ENCODE results near the gene RNFT2.

RNFT2 gene

GRCh38 chr12:116712458-116713303, 25.4 kb upstream of the RNFT2 start:
- no peak overlapping the region for H3K4me3 ChIP-seq (ENCODE audit: low read depth, low read length)
- H3K9ac ChIP-seq (ENCODE audit: low read length): no peak overlapping the region
- H3K27ac ChIP-seq (ENCODE audit: low read depth, low read length): no peak overlapping the region
- peaks cover 22% of the 10 kb centered on the region for H3K27me3 ChIP-seq (ENCODE audit: control insufficient read depth, insufficient read depth, low read length)
- no peaks in the 10 kb centered on the region for H3K9me3 ChIP-seq (ENCODE audit: control insufficient read depth, insufficient read depth, low read depth, low read length)
- peaks cover 13% of the 10 kb centered on the region for H3K4me1 ChIP-seq (ENCODE audit: control insufficient read depth, insufficient read depth, low read length)
- peaks cover 32% of the 10 kb centered on the region for H3K36me3 ChIP-seq (ENCODE audit: control insufficient read depth, insufficient read depth, low read length)

- Histone ChIP-seq H3K27ac (ENCODE audit: low read depth, low read length) (no peak overlapping the region), H3K9ac (ENCODE audit: low read length) (no peak overlapping the region), H3K9me3 (ENCODE audit: control insufficient read depth, insufficient read depth, low read depth, low read length) (no peaks in the 10 kb centered on the region), H3K4me1 (ENCODE audit: control insufficient read depth, insufficient read depth, low read length) (peaks cover 21% of the 10 kb centered on the region), H3K4me3 (ENCODE audit: low read depth, low read length) (no peak overlapping the region), H3K36me3 (ENCODE audit: control insufficient read depth, insufficient read depth, low read length) (peaks cover 32% of the 10 kb centered on the region), H3K27me3 (ENCODE audit: control insufficient read depth, insufficient read depth, low read length) (peaks cover 19% of the 10 kb centered on the region)
Measured at GRCh38 chr12:116713527-116713926, 24.6 kb upstream of the RNFT2 start.

DNA sequence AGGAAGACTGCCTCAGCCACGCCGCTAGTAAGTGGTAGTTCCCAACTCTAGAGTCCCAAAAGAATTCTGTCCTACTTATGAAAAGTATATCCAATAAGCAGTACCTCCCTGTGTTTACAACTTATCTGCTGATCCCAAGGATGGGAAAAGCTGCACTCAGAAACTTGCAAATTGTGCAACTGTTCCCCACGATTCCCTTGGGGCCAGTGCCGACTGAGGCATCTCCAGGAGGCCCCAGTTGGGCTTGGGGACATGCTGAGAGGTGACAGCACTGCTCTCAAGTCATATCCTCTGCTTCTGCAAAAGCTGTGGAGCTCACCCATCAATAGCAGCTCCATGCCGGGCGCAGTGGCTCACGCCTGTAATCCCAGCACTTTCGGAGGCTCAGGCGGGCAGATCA, 23.9 kb upstream of the RNFT2 start:
- no peak overlapping the region for H3K4me3 ChIP-seq (ENCODE audit: low read depth, low read length)
- H3K9me3 ChIP-seq (ENCODE audit: control insufficient read depth, insufficient read depth, low read depth, low read length): no peaks in the 10 kb centered on the region
- peaks cover 12% of the 10 kb centered on the region for H3K27me3 ChIP-seq (ENCODE audit: control insufficient read depth, insufficient read depth, low read length)
- H3K36me3 ChIP-seq (ENCODE audit: control insufficient read depth, insufficient read depth, low read length): peaks cover 32% of the 10 kb centered on the region
- H3K27ac ChIP-seq (ENCODE audit: low read depth, low read length): no peak overlapping the region
- H3K4me1 ChIP-seq (ENCODE audit: control insufficient read depth, insufficient read depth, low read length): peaks cover 25% of the 10 kb centered on the region
- H3K9ac ChIP-seq (ENCODE audit: low read length): no peak overlapping the region

DNA sequence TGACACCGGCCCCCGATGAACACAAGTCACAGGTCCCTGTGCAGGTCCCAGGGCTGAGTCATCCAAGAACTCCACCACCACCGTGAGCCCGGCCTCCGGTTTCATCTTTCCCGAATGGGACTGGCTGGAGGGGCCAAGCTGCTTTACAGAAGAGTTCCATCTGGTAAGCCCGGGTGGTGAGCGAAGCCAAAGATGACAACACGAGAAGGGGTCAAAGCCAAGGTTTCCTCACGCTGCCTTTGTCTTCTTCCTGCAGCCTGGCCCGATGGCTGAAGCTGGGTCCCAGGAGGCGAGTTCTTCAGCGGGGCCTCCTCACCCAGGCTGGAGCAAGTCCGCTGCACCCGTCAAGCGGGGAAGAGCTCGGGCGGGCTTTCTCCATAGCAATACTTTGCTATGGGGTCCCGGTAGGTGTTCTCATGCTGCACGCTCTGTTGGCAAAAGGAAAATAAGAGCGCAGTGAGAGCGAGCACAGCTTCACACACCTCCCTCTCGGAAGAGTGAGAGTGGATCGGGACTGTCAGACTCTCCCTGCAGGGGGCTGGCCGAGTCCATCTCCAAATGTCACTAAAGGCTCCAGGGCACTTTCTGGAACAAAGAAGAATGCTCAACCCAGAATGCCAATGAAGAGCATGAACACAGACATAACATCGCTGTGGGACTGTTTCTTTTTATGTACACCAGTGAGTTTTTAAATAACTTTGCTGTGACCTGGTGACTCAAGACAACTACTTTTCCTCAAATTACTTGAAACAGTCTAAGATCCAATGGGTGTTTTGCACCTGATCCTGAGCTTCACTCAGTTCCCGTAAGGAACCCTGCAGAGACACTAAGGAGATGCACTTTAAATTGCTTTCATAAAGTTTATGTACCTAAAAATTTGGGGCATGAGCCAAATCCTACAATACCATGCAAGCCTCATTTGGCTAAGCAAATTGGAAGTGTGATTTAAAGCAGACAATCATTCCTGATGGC, 20.4 kb upstream of the RNFT2 start:
- Histone ChIP-seq H3K9ac (ENCODE audit: low read length) (no peak overlapping the region), H3K4me1 (ENCODE audit: control insufficient read depth, insufficient read depth, low read length) (peaks cover 22% of the 10 kb centered on the region), H3K4me3 (ENCODE audit: low read depth, low read length) (no peak overlapping the region), H3K27me3 (ENCODE audit: control insufficient read depth, insufficient read depth, low read length) (no peaks in the 10 kb centered on the region), H3K9me3 (ENCODE audit: control insufficient read depth, insufficient read depth, low read depth, low read length) (no peaks in the 10 kb centered on the region), H3K36me3 (ENCODE audit: control insufficient read depth, insufficient read depth, low read length) (peaks cover 50% of the 10 kb centered on the region), H3K27ac (ENCODE audit: low read depth, low read length) (no peak overlapping the region)

GRCh38 chr12:116718655-116719454, 19.3 kb upstream of the RNFT2 start:
- Histone ChIP-seq H3K4me1 (ENCODE audit: control insufficient read depth, insufficient read depth, low read length) (peaks cover 22% of the 10 kb centered on the region), H3K27ac (ENCODE audit: low read depth, low read length) (peak overlapping the region; percentile 51; the same call in 1 of the 2 replicates), H3K9me3 (ENCODE audit: control insufficient read depth, insufficient read depth, low read depth, low read length) (no peaks in the 10 kb centered on the region), H3K4me3 (ENCODE audit: low read depth, low read length) (no peak overlapping the region), H3K36me3 (ENCODE audit: control insufficient read depth, insufficient read depth, low read length) (peaks cover 54% of the 10 kb centered on the region), H3K27me3 (ENCODE audit: control insufficient read depth, insufficient read depth, low read length) (no peaks in the 10 kb centered on the region), H3K9ac (ENCODE audit: low read length) (no peak overlapping the region)

DNA sequence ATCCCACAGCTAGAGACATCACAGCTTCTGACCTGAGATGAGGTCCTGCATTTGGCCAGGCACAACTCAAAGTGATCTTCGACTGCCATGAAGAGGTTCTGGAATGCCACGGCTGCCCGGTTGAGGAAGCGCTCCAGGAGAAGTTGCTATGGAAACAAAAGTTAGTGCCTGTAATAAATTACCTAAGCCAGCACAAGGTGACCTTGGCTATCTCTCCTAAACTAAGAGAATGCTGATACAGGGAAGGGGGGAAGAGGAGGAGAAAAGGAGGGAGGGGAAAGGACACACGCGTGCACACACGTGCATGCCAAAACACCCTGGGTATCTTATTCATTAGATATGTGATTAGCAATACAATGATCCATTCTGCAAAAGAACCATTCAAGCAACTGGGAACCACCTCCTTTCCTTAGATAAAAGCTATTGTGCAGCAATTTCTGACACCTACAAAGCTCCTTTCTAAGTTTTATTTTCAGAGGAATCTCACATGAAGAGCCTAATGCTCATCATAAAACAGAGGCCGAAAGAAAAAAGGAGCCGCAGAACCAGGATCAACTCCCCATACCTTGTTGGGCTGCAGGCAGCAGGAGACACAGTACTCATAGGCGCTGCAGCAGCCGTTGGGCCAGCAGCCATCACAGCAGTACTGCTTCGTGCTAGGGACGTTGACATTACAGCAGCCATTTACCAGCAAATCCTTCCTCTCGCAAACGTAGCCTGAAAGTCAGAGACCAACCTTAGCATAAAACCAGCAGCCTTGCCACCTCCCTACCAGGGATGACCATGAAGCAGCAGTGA, 18.2 kb upstream of the RNFT2 start:
- peaks cover 50% of the 10 kb centered on the region for H3K36me3 ChIP-seq (ENCODE audit: control insufficient read depth, insufficient read depth, low read length)
- H3K27ac ChIP-seq (ENCODE audit: low read depth, low read length): no peak overlapping the region
- H3K4me1 ChIP-seq (ENCODE audit: control insufficient read depth, insufficient read depth, low read length): peaks cover 22% of the 10 kb centered on the region

GRCh38 chr12:116722245-116722644, 15.9 kb upstream of the RNFT2 start:
- H3K9me3 ChIP-seq (ENCODE audit: control insufficient read depth, insufficient read depth, low read depth, low read length): no peaks in the 10 kb centered on the region
- no peaks in the 10 kb centered on the region for H3K27me3 ChIP-seq (ENCODE audit: control insufficient read depth, insufficient read depth, low read length)
- H3K4me3 ChIP-seq (ENCODE audit: low read depth, low read length): no peak overlapping the region
- H3K4me1 ChIP-seq (ENCODE audit: control insufficient read depth, insufficient read depth, low read length): peaks cover 30% of the 10 kb centered on the region
- peaks cover 28% of the 10 kb centered on the region for H3K36me3 ChIP-seq (ENCODE audit: control insufficient read depth, insufficient read depth, low read length)
- H3K27ac ChIP-seq (ENCODE audit: low read depth, low read length): no peak overlapping the region
- H3K9ac ChIP-seq (ENCODE audit: low read length): no peak overlapping the region

More for the DNA sequence above, 18.2 kb upstream of the RNFT2 start:
- Histone ChIP-seq H3K4me3 (ENCODE audit: low read depth, low read length) (no peak overlapping the region), H3K27me3 (ENCODE audit: control insufficient read depth, insufficient read depth, low read length) (no peaks in the 10 kb centered on the region), H3K9ac (ENCODE audit: low read length) (no peak overlapping the region), H3K9me3 (ENCODE audit: control insufficient read depth, insufficient read depth, low read depth, low read length) (no peaks in the 10 kb centered on the region)

GRCh38 chr12:116726694-116727093, 11.4 kb upstream of the RNFT2 start:
- Histone ChIP-seq H3K36me3 (ENCODE audit: control insufficient read depth, insufficient read depth, low read length) (peaks cover 13% of the 10 kb centered on the region; the same call in 1 of the 2 replicates), H3K27me3 (ENCODE audit: control insufficient read depth, insufficient read depth, low read length) (no peaks in the 10 kb centered on the region), H3K4me1 (ENCODE audit: control insufficient read depth, insufficient read depth, low read length) (peaks cover 7% of the 10 kb centered on the region; the same call in 1 of the 2 replicates), H3K9me3 (ENCODE audit: control insufficient read depth, insufficient read depth, low read depth, low read length) (no peaks in the 10 kb centered on the region), H3K27ac (ENCODE audit: low read depth, low read length) (no peak overlapping the region), H3K9ac (ENCODE audit: low read length) (no peak overlapping the region), H3K4me3 (ENCODE audit: low read depth, low read length) (no peak overlapping the region)

DNA sequence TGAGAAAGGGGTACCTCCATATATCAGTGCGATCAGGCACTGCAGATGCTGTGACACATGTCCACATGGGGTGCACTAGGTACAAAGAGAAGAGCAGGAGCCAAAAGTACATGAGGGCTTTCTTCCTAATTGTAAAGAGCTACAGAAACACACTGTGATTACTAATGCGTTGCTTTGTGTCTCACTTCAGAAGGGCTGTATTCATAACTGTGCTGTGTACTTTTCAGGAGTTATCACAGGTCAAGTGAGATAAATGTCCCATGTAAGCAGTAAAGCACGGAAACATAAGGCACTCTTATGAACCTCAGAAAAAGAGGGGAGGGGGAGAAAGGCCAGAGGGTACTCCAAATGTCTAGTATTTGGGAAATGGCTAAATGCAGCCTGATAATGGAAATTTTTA, 10.9 kb upstream of the RNFT2 start:
- Histone ChIP-seq H3K4me3 (ENCODE audit: low read depth, low read length) (no peak overlapping the region), H3K4me1 (ENCODE audit: control insufficient read depth, insufficient read depth, low read length) (peaks cover 7% of the 10 kb centered on the region; the same call in 1 of the 2 replicates), H3K9me3 (ENCODE audit: control insufficient read depth, insufficient read depth, low read depth, low read length) (no peaks in the 10 kb centered on the region), H3K27ac (ENCODE audit: low read depth, low read length) (no peak overlapping the region), H3K27me3 (ENCODE audit: control insufficient read depth, insufficient read depth, low read length) (no peaks in the 10 kb centered on the region), H3K36me3 (ENCODE audit: control insufficient read depth, insufficient read depth, low read length) (peaks cover 9% of the 10 kb centered on the region; the same call in 1 of the 2 replicates), H3K9ac (ENCODE audit: low read length) (no peak overlapping the region)

DNA sequence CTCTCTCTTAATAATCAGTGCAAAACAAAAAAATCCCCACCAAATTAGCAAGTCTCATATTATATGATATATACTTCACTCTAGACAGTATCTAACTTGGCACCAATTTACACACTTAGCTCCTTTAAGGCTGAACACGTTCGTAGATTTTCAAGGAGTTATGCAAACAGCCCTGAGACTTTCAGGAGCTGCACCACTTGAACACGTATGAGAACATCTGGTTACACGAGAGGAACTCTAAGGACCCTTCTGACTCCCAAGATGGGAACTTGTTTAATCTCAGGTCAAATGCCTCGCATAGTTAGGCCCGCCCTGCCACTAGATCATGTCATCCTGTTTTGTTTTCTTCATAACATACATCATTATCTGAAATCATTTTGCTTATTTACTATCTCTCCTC, 10.2 kb upstream of the RNFT2 start:
- peaks cover 7% of the 10 kb centered on the region; the same call in 1 of the 2 replicates for H3K4me1 ChIP-seq (ENCODE audit: control insufficient read depth, insufficient read depth, low read length)
- H3K9ac ChIP-seq (ENCODE audit: low read length): no peak overlapping the region
- H3K27me3 ChIP-seq (ENCODE audit: control insufficient read depth, insufficient read depth, low read length): no peaks in the 10 kb centered on the region
- H3K36me3 ChIP-seq (ENCODE audit: control insufficient read depth, insufficient read depth, low read length): peaks cover 5% of the 10 kb centered on the region; the same call in 1 of the 2 replicates
- no peaks in the 10 kb centered on the region for H3K9me3 ChIP-seq (ENCODE audit: control insufficient read depth, insufficient read depth, low read depth, low read length)
- H3K27ac ChIP-seq (ENCODE audit: low read depth, low read length): no peak overlapping the region
- no peak overlapping the region for H3K4me3 ChIP-seq (ENCODE audit: low read depth, low read length)
